ENCODE measurements around the gene NEUROD2.

NEUROD2 gene

DNA sequence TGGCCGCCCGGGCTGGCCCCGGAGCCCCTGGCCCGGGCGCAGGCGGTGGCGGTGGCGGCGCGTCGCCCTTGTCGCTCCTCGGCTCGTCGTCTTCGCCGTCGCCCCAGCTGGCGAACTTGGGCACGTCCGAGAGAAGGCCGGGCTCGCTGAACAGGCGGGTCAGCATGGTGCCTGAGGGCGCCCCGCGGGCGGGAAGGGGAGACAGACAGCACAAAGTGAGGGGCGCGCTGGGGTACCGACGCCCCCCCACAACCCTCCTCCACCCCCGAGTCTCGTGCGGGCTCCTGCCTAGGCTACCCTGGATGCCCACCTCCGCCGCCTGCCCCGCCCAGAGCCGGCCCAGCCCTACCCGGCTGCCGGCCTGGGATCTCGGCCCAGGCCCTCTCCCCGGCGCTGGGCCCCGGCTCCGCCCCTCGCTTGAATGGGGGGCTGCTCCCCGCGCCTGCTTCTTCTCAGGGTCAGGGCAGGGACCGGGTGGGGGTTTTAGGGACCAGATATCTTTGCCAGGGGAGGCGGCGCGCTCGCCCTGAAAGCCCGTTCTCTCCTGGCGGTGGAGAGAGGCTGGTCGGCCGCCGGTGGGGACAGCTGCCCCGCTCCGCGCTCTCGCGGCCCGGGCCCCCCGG is 1.2 kb downstream of the NEUROD2 start (continued):
- TF ChIP-seq ZNF621 (tag by site-specific recombination; IDR thresholded peaks at IDR 0.05) (no peak), ZNF341 (tag by site-specific recombination; IDR thresholded peaks at IDR 0.05; ENCODE audit: low read depth) (peak; percentile 49; the same call in 1 of the 2 replicates), ZNF664 (tag by site-specific recombination; IDR thresholded peaks at IDR 0.05) (no peak), ZNF155 (tag by site-specific recombination; IDR thresholded peaks at IDR 0.05) (no peak), SCRT2 (tag by site-specific recombination; IDR thresholded peaks at IDR 0.05) (no peak), ZNF677 (tag by site-specific recombination; IDR thresholded peaks at IDR 0.05) (no peak), ZNF211 (tag by site-specific recombination; IDR thresholded peaks at IDR 0.05; ENCODE audit: low read depth) (no peak), ZNF114 (tag by site-specific recombination; IDR thresholded peaks at IDR 0.05) (no peak), YY2 (tag by site-specific recombination; IDR thresholded peaks at IDR 0.05) (no peak), ZNF658 (tag by site-specific recombination; IDR thresholded peaks at IDR 0.05) (no peak), ZBTB48 (tag by site-specific recombination; IDR thresholded peaks at IDR 0.05) (peak; percentile 51), ZNF391 (tag by site-specific recombination; IDR thresholded peaks at IDR 0.05; ENCODE audit: borderline replicate concordance, low read depth) (no peak), ZNF239 (tag by site-specific recombination; IDR thresholded peaks at IDR 0.05) (no peak), ZNF302 (tag by site-specific recombination; IDR thresholded peaks at IDR 0.05; ENCODE audit: low read depth) (no peak), ZNF146 (tag by site-specific recombination; IDR thresholded peaks at IDR 0.05) (no peak), ZNF585B (tag by site-specific recombination; IDR thresholded peaks at IDR 0.05) (no peak), KLF1 (tag by site-specific recombination; IDR thresholded peaks at IDR 0.05) (no peak), ZNF660 (tag by site-specific recombination; IDR thresholded peaks at IDR 0.05) (no peak), ZNF670 (tag by site-specific recombination; IDR thresholded peaks at IDR 0.05; ENCODE audit: low read depth) (no peak), KLF9 (tag by site-specific recombination; IDR thresholded peaks at IDR 0.05; ENCODE audit: low read depth) (0 out of 2 replicates have a peak, but pooled peaks have one; percentile 13), ZNF37A (tag by site-specific recombination; IDR thresholded peaks at IDR 0.05) (no peak)
- TF ChIP-seq, protein P1, sequence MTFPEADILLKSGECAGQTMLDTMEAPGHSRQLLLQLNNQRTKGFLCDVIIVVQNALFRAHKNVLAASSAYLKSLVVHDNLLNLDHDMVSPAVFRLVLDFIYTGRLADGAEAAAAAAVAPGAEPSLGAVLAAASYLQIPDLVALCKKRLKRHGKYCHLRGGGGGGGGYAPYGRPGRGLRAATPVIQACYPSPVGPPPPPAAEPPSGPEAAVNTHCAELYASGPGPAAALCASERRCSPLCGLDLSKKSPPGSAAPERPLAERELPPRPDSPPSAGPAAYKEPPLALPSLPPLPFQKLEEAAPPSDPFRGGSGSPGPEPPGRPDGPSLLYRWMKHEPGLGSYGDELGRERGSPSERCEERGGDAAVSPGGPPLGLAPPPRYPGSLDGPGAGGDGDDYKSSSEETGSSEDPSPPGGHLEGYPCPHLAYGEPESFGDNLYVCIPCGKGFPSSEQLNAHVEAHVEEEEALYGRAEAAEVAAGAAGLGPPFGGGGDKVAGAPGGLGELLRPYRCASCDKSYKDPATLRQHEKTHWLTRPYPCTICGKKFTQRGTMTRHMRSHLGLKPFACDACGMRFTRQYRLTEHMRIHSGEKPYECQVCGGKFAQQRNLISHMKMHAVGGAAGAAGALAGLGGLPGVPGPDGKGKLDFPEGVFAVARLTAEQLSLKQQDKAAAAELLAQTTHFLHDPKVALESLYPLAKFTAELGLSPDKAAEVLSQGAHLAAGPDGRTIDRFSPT (tag by site-specific recombination; IDR thresholded peaks at IDR 0.05): peak; percentile 33; the same call in 1 of the 2 replicates
- TF ChIP-seq, protein P2, sequence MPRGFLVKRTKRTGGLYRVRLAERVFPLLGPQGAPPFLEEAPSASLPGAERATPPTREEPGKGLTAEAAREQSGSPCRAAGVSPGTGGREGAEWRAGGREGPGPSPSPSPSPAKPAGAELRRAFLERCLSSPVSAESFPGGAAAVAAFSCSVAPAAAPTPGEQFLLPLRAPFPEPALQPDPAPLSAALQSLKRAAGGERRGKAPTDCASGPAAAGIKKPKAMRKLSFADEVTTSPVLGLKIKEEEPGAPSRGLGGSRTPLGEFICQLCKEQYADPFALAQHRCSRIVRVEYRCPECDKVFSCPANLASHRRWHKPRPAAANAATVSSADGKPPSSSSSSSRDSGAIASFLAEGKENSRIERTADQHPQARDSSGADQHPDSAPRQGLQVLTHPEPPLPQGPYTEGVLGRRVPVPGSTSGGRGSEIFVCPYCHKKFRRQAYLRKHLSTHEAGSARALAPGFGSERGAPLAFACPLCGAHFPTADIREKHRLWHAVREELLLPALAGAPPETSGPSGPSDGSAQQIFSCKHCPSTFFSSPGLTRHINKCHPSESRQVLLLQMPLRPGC (tag by site-specific recombination; IDR thresholded peaks at IDR 0.05): no peak
- TF ChIP-seq, protein P3, sequence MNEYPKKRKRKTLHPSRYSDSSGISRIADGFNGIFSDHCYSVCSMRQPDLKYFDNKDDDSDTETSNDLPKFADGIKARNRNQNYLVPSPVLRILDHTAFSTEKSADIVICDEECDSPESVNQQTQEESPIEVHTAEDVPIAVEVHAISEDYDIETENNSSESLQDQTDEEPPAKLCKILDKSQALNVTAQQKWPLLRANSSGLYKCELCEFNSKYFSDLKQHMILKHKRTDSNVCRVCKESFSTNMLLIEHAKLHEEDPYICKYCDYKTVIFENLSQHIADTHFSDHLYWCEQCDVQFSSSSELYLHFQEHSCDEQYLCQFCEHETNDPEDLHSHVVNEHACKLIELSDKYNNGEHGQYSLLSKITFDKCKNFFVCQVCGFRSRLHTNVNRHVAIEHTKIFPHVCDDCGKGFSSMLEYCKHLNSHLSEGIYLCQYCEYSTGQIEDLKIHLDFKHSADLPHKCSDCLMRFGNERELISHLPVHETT (tag by site-specific recombination; IDR thresholded peaks at IDR 0.05): no peak
- TF ChIP-seq, protein P4, sequence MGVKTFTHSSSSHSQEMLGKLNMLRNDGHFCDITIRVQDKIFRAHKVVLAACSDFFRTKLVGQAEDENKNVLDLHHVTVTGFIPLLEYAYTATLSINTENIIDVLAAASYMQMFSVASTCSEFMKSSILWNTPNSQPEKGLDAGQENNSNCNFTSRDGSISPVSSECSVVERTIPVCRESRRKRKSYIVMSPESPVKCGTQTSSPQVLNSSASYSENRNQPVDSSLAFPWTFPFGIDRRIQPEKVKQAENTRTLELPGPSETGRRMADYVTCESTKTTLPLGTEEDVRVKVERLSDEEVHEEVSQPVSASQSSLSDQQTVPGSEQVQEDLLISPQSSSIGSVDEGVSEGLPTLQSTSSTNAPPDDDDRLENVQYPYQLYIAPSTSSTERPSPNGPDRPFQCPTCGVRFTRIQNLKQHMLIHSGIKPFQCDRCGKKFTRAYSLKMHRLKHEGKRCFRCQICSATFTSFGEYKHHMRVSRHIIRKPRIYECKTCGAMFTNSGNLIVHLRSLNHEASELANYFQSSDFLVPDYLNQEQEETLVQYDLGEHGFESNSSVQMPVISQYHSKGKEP (tag by site-specific recombination; IDR thresholded peaks at IDR 0.05): no peak
- TF ChIP-seq, protein P5, sequence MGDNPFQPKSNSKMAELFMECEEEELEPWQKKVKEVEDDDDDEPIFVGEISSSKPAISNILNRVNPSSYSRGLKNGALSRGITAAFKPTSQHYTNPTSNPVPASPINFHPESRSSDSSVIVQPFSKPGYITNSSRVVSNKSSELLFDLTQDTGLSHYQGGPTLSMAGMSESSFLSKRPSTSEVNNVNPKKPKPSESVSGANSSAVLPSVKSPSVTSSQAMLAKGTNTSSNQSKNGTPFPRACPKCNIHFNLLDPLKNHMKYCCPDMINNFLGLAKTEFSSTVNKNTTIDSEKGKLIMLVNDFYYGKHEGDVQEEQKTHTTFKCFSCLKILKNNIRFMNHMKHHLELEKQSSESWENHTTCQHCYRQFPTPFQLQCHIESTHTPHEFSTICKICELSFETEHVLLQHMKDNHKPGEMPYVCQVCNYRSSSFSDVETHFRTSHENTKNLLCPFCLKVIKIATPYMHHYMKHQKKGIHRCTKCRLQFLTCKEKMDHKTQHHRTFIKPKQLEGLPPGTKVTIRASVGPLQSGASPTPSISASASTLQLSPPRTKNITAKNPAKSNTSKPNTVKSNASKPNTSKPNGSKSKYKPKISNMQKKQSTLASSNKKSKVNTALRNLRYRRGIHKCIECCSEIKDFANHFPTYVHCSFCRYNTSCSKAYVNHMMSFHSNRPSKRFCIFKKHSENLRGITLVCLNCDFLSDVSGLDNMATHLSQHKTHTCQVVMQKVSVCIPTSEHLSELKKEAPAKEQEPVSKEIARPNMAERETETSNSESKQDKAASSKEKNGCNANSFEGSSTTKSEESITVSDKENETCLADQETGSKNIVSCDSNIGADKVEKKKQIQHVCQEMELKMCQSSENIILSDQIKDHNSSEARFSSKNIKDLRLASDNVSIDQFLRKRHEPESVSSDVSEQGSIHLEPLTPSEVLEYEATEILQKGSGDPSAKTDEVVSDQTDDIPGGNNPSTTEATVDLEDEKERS (tag by site-specific recombination; IDR thresholded peaks at IDR 0.05): no peak
- TF ChIP-seq, protein P6, sequence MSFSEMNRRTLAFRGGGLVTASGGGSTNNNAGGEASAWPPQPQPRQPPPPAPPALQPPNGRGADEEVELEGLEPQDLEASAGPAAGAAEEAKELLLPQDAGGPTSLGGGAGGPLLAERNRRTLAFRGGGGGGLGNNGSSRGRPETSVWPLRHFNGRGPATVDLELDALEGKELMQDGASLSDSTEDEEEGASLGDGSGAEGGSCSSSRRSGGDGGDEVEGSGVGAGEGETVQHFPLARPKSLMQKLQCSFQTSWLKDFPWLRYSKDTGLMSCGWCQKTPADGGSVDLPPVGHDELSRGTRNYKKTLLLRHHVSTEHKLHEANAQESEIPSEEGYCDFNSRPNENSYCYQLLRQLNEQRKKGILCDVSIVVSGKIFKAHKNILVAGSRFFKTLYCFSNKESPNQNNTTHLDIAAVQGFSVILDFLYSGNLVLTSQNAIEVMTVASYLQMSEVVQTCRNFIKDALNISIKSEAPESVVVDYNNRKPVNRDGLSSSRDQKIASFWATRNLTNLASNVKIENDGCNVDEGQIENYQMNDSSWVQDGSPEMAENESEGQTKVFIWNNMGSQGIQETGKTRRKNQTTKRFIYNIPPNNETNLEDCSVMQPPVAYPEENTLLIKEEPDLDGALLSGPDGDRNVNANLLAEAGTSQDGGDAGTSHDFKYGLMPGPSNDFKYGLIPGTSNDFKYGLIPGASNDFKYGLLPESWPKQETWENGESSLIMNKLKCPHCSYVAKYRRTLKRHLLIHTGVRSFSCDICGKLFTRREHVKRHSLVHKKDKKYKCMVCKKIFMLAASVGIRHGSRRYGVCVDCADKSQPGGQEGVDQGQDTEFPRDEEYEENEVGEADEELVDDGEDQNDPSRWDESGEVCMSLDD (tag by site-specific recombination; IDR thresholded peaks at IDR 0.05): peak; percentile 79; the same call in 1 of the 2 replicates

All from HEK293 (cell line).